ENCODE data around the gene MRPL11. TPM values are rescaled to one million over a fixed set of nuclear protein-coding genes. Genes with fewer than 3 reads are reported as not detected.

The MRPL11 gene
- total RNA-seq, 1 experiment from 2014 or later, result 69.1 TPM

DNA sequence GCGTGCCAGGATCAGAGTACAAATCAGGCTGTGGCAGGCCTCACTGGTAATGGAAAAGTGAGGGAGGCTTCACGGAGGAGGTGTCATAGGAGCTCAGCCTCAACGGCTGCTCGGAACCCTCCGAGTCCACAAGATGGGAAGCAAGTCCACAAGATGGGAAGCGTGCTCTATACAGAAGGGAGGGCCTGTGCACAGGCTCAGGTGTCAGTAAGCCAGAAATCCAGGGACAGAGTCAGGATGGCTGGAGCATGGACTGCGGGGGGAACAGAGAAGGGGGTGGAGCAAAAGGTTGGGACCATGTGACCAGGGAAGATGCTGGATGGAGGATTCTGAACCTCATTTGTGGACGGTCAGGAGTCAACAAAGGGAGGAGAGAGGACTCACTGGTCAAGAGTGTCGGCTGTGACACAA is 38.2 kb upstream of the MRPL11 start:
- no TSS peak for BruUV-seq (replicated peaks)
- no peaks in the 10 kb centered on the region for H3K9me3 Mint-ChIP-seq (ENCODE audit: unreplicated experiment)
- peak overlapping the region; percentile 29 for H3K27ac Mint-ChIP-seq (ENCODE audit: low read depth, unreplicated experiment)
- CTCF ChIA-PET, result interaction anchor here (1.4 kb wide), 1 partner anchor 67 kb away, joined by 4 read pairs; no protein-coding TSS in a partner anchor
- H3K27me3 Mint-ChIP-seq (ENCODE audit: insufficient read depth, unreplicated experiment), result no peaks in the 10 kb centered on the region
- no peak for TF ChIP-seq CTCF (IDR thresholded peaks at IDR 0.05; ENCODE audit: unreplicated experiment)
- H3K4me3 Mint-ChIP-seq (ENCODE audit: unreplicated experiment), result no peak overlapping the region
- H3K36me3 Mint-ChIP-seq (ENCODE audit: insufficient read depth, unreplicated experiment), result peaks cover 30% of the 10 kb centered on the region
- POLR2A ChIA-PET, result interaction anchor here (1.1 kb wide), 1 partner anchor 9 kb away, joined by 3 read pairs; no protein-coding TSS in a partner anchor
- intact Hi-C loops (cut with micrococcal nuclease), result no loop called here
- peaks cover 18% of the 10 kb centered on the region for H3K4me1 Mint-ChIP-seq (ENCODE audit: insufficient read depth, unreplicated experiment)
- no peak for DNase-seq (ENCODE audit: unreplicated experiment)

DNA sequence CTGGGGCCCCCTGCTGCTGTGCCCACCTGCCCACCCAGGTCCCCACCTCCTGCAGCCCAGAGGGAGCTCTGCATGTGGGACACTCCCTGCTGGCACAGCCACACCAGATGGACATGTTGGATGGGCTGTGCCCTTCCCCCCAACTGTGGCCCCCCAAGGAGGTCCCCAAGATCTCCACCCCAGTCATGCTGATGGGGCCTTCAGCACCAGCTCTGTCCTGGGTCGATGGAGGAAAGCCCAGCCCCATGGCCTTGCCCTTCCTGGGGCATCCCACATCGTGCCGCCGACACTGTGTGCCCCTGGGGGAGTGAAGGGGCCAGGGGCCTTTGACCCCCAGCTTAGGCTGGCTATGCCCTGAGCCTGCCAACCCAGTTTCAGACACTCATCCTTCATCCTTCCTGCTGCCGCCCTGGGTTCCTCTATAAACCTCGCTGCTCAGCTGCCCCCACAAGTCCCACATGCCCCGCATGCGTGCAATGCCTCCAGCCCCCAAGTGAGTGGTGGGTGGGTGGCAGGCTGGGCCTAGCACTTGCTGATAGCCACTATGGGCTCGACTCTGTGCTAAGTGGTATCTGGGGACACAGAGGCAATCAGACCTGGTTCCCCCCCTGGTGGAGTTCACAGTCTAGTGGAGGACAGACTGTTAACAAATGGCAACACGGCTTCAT is 37.7 kb upstream of the MRPL11 start:
- H3K27ac Mint-ChIP-seq (ENCODE audit: low read depth, unreplicated experiment), result peak overlapping the region; percentile 29
- CTCF ChIA-PET, result interaction anchor here (0.9 to 1.4 kb wide), 2 partner anchors 66 to 68 kb away, joined by 3 to 4 read pairs; no protein-coding TSS in a partner anchor
- POLR2A ChIA-PET, result interaction anchor here (0.6 to 1.1 kb wide), 2 partner anchors 8 to 10 kb away, joined by 3 read pairs; no protein-coding TSS in a partner anchor
- H3K9me3 Mint-ChIP-seq (ENCODE audit: unreplicated experiment), result no peaks in the 10 kb centered on the region
- peaks cover 33% of the 10 kb centered on the region for H3K36me3 Mint-ChIP-seq (ENCODE audit: insufficient read depth, unreplicated experiment)
- no peaks in the 10 kb centered on the region for H3K27me3 Mint-ChIP-seq (ENCODE audit: insufficient read depth, unreplicated experiment)
- no peak for TF ChIP-seq CTCF (IDR thresholded peaks at IDR 0.05; ENCODE audit: unreplicated experiment)
- no peak overlapping the region for H3K4me3 Mint-ChIP-seq (ENCODE audit: unreplicated experiment)
- intact Hi-C loops (cut with micrococcal nuclease), result no loop called here
- BruUV-seq (replicated peaks), result no TSS peak
- DNase-seq (ENCODE audit: unreplicated experiment), result no peak
- peaks cover 18% of the 10 kb centered on the region for H3K4me1 Mint-ChIP-seq (ENCODE audit: insufficient read depth, unreplicated experiment)

DNA sequence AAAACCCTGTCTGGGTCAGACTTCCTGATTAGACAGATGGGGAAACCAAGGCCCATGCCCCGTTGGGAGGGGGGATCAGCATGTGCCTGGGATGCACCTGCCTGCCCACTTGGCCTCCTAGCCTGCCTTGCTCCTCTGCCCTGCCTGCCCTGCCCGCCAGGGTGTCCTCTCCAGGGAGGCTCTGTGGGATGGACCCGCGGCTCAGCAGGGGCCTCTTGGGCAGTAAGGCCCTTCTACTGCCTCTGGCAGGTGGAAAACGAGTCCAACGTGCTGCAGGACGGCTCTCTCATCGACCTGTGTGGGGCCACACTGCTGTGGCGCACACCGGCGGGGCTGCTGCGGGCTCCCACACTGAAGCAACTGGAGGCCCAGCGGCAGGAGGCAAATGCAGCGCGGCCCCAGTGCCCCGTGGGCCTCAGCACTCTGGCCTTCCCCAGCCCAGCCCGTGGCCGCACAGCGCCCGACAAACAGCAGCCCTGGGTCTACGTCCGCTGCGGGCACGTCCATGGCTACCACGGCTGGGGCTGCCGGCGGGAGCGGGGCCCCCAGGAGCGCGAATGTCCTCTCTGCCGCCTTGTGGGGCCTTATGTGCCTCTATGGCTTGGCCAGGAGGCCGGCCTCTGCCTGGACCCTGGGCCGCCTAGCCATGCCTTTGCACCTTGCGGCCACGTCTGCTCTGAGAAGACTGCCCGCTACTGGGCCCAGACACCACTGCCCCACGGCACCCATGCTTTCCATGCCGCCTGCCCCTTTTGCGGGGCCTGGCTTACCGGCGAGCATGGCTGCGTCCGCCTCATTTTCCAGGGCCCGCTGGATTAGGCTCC is 36.9 kb upstream of the MRPL11 start:
- DNase-seq (ENCODE audit: unreplicated experiment), result no peak
- TF ChIP-seq CTCF (IDR thresholded peaks at IDR 0.05; ENCODE audit: unreplicated experiment), result no peak
- intact Hi-C loops (cut with micrococcal nuclease), result no loop called here
- Mint-ChIP-seq H3K4me3 (ENCODE audit: unreplicated experiment) (no peak overlapping the region), H3K36me3 (ENCODE audit: insufficient read depth, unreplicated experiment) (peaks cover 35% of the 10 kb centered on the region), H3K9me3 (ENCODE audit: unreplicated experiment) (no peaks in the 10 kb centered on the region), H3K4me1 (ENCODE audit: insufficient read depth, unreplicated experiment) (peaks cover 18% of the 10 kb centered on the region), H3K27me3 (ENCODE audit: insufficient read depth, unreplicated experiment) (no peaks in the 10 kb centered on the region), H3K27ac (ENCODE audit: low read depth, unreplicated experiment) (no peak overlapping the region)
- CTCF ChIA-PET, result interaction anchor here (0.9 to 1.4 kb wide), 2 partner anchors 66 to 67 kb away, joined by 3 to 4 read pairs; no protein-coding TSS in a partner anchor
- no TSS peak for BruUV-seq (replicated peaks)
- POLR2A ChIA-PET, result interaction anchor here (0.6 to 1.1 kb wide), 2 partner anchors 8 to 11 kb away, joined by 3 read pairs; no protein-coding TSS in a partner anchor

Measured in MCF 10A (cell line).